ENCODE measurements around the gene ESPN.

GRCh38 chr1:6477039-6477820 lies 52.7 kb downstream of the ESPN start:
- TF ChIP-seq POLR2AphosphoS5 (IDR thresholded peaks at IDR 0.05; ENCODE audit: low read depth, low read length) (no peak), POLR2A (IDR thresholded peaks at IDR 0.05; ENCODE audit: low read depth, low read length) (no peak), SPI1 (IDR thresholded peaks at IDR 0.05; ENCODE audit: low read depth, low read length) (no peak)

Data from GM12891 (cell line).